ENCODE measurements around the gene SS18L1. TPM values are rescaled to one million over a fixed set of nuclear protein-coding genes. Genes with fewer than 3 reads are reported as not detected.

The SS18L1 gene
- total RNA-seq, 1 experiment from 2014 or later, result 29.0 TPM

- Histone ChIP-seq H3K27me3 (ENCODE audit: insufficient read depth, low read depth) (peaks cover 31% of the 10 kb centered on the region), H2AFZ (no peak overlapping the region), H3K4me1 (replicated peaks; ENCODE audit: insufficient read depth) (no peaks in the 10 kb centered on the region), H3K36me3 (ENCODE audit: low read depth) (no peaks in the 10 kb centered on the region), H3K79me2 (ENCODE audit: low read depth) (no peaks in the 10 kb centered on the region), H4K20me1 (ENCODE audit: insufficient read depth) (peaks cover 17% of the 10 kb centered on the region), H3K4me2 (no peak overlapping the region), H3K9me3 (ENCODE audit: insufficient read depth, low read depth) (no peaks in the 10 kb centered on the region), H3F3A (ENCODE audit: insufficient read depth, low read depth) (peaks cover 16% of the 10 kb centered on the region; the same call in 1 of the 2 replicates), H3K4me3 (no peak overlapping the region), H3K27ac (no peak overlapping the region), H3K9me2 (ENCODE audit: insufficient read depth) (no peaks in the 10 kb centered on the region)
- no TSS peak for BruUV-seq (replicated peaks)
- no peak for DNase-seq
- intact Hi-C loops (cut with micrococcal nuclease; ENCODE audit: unreplicated experiment), result no loop called here
- CTCF ChIA-PET, result no interaction called here
- POLR2A ChIA-PET (ENCODE audit: unreplicated experiment), result no interaction called here
- TF ChIP-seq CTCF (conservative IDR thresholded peaks at IDR 0.05) (no peak), EZH2 (IDR thresholded peaks at IDR 0.05; ENCODE audit: low read depth) (no peak)
Observed at GRCh38 chr20:62211216-62211615, 67.6 kb downstream of the SS18L1 start.

GRCh38 chr20:62211769-62212288, 68.3 kb downstream of the SS18L1 start:
- Histone ChIP-seq H4K20me1 (ENCODE audit: insufficient read depth) (peaks cover 17% of the 10 kb centered on the region), H3F3A (ENCODE audit: insufficient read depth, low read depth) (peaks cover 16% of the 10 kb centered on the region; the same call in 1 of the 2 replicates), H3K27ac (no peak overlapping the region), H3K4me1 (replicated peaks; ENCODE audit: insufficient read depth) (no peaks in the 10 kb centered on the region), H3K79me2 (ENCODE audit: low read depth) (no peaks in the 10 kb centered on the region), H2AFZ (no peak overlapping the region), H3K4me3 (no peak overlapping the region), H3K36me3 (ENCODE audit: low read depth) (no peaks in the 10 kb centered on the region), H3K4me2 (no peak overlapping the region), H3K27me3 (ENCODE audit: insufficient read depth, low read depth) (peaks cover 38% of the 10 kb centered on the region), H3K9me2 (ENCODE audit: insufficient read depth) (no peaks in the 10 kb centered on the region), H3K9me3 (ENCODE audit: insufficient read depth, low read depth) (no peaks in the 10 kb centered on the region)
- no TSS peak for BruUV-seq (replicated peaks)
- no peak for DNase-seq
- POLR2A ChIA-PET (ENCODE audit: unreplicated experiment), result no interaction called here
- CTCF ChIA-PET, result no interaction called here
- TF ChIP-seq EZH2 (IDR thresholded peaks at IDR 0.05; ENCODE audit: low read depth), result no peak
- no peak for TF ChIP-seq CTCF (conservative IDR thresholded peaks at IDR 0.05)
- intact Hi-C loops (cut with micrococcal nuclease; ENCODE audit: unreplicated experiment), result no loop called here

GRCh38 chr20:62212299-62212698, 68.7 kb downstream of the SS18L1 start:
- Histone ChIP-seq H2AFZ (no peak overlapping the region), H3K4me2 (no peak overlapping the region), H4K20me1 (ENCODE audit: insufficient read depth) (peaks cover 17% of the 10 kb centered on the region), H3F3A (ENCODE audit: insufficient read depth, low read depth) (peaks cover 16% of the 10 kb centered on the region; the same call in 1 of the 2 replicates), H3K9me2 (ENCODE audit: insufficient read depth) (no peaks in the 10 kb centered on the region), H3K79me2 (ENCODE audit: low read depth) (no peaks in the 10 kb centered on the region), H3K4me1 (replicated peaks; ENCODE audit: insufficient read depth) (no peaks in the 10 kb centered on the region), H3K9me3 (ENCODE audit: insufficient read depth, low read depth) (no peaks in the 10 kb centered on the region), H3K27ac (no peak overlapping the region), H3K36me3 (ENCODE audit: low read depth) (no peaks in the 10 kb centered on the region), H3K4me3 (no peak overlapping the region), H3K27me3 (ENCODE audit: insufficient read depth, low read depth) (peaks cover 42% of the 10 kb centered on the region)
- ChIA-PET CTCF (no interaction called here), POLR2A (ENCODE audit: unreplicated experiment) (no interaction called here)
- no peak for TF ChIP-seq CTCF (conservative IDR thresholded peaks at IDR 0.05)
- TF ChIP-seq EZH2 (IDR thresholded peaks at IDR 0.05; ENCODE audit: low read depth), result no peak
- no peak for DNase-seq
- no TSS peak for BruUV-seq (replicated peaks)
- intact Hi-C loops (cut with micrococcal nuclease; ENCODE audit: unreplicated experiment), result no loop called here
